Measurements from ENCODE around the gene LCN6.

Gene LCN6

GRCh38 chr9:136746621-136747020 is 1.7 kb downstream of the LCN6 start:
- H3K4me1 ChIP-seq (ENCODE audit: control insufficient read depth in 1 of 2, insufficient read depth in 1 of 2, low read depth in 1 of 2, low read length in 1 of 2): no peaks in the 10 kb centered on the region
- H3K9me3 ChIP-seq: peaks cover under 1% of the 10 kb centered on the region
- H3K27me3 ChIP-seq: peaks cover 95% of the 10 kb centered on the region
- TF ChIP-seq CTCF (IDR thresholded peaks at IDR 0.05): no peak
- H3K4me3 ChIP-seq (ENCODE audit: low read depth in 1 of 2, low read length in 1 of 2): no peak overlapping the region
- no peaks in the 10 kb centered on the region for H3K36me3 ChIP-seq
- no peak overlapping the region for H3K27ac ChIP-seq

- Histone ChIP-seq H3K27ac (no peak overlapping the region), H3K27me3 (peaks cover 96% of the 10 kb centered on the region), H3K4me1 (ENCODE audit: control insufficient read depth in 1 of 2, insufficient read depth in 1 of 2, low read depth in 1 of 2, low read length in 1 of 2) (no peaks in the 10 kb centered on the region), H3K9me3 (no peaks in the 10 kb centered on the region), H3K36me3 (no peaks in the 10 kb centered on the region), H3K4me3 (ENCODE audit: low read depth in 1 of 2, low read length in 1 of 2) (no peak overlapping the region)
- no peak for TF ChIP-seq CTCF (IDR thresholded peaks at IDR 0.05)
These were observed 2.2 kb downstream of the LCN6 start for GRCh38 chr9:136746155-136746490.

DNA sequence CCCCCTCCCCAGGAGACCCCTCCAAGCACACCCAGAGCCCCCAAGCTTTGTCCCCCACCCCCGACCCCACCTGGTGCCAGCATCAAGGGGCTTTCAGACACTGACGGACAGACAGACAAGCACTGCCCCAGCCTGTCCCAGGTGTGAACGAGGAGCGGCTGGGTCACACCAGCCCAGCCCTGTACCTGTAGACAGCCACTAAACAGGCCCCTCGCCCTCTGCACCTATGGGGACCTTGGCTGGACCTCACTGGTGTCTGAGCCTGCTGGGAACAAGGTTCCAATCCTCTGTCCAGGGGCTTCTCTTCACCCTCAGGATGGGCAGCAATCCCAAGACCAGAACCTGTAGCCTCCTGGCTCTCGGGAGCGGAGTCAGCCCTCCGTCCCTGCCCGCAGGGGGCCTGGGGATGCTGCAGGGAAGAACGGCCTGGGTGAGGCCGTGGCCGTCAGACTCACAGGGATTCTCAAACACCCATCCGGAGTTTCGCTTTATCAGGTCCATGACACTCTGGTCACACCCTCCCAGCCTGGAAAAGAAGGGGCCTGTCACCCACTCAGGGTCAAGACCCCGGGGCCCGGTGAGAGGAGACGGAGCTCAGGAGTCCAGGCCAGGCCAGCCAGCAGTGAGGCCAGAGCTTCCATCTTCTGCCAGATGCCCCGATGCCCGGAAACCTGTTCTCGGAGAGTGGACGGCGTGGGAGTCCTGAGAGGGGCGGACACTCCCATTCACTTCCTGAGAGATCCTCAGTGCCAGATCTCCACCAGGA is 2.8 kb downstream of the LCN6 start:
- no peak overlapping the region for H3K27ac ChIP-seq
- peaks cover 96% of the 10 kb centered on the region for H3K27me3 ChIP-seq
- H3K36me3 ChIP-seq: no peaks in the 10 kb centered on the region
- no peak overlapping the region for H3K4me3 ChIP-seq (ENCODE audit: low read depth in 1 of 2, low read length in 1 of 2)
- no peak for TF ChIP-seq CTCF (IDR thresholded peaks at IDR 0.05)
- no peaks in the 10 kb centered on the region for H3K4me1 ChIP-seq (ENCODE audit: control insufficient read depth in 1 of 2, insufficient read depth in 1 of 2, low read depth in 1 of 2, low read length in 1 of 2)
- no peaks in the 10 kb centered on the region for H3K9me3 ChIP-seq

DNA sequence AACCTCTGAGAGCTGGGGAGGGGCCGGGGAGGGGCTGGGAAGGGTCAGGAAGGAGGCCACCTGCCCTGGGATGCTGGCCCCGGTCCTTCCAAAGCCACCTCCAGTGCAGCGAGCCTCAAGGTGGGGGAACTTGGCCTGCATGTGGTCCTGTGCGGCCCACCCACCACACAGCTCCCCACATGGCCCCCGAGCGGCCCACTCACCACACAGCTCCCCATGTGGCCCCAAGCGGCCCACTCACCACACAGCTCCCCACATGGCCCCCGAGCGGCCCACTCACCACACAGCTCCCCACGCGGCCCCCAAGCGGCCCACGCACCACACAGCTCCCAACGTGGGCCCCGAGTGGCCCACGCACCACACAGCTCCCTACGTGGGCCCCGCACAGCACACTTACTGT is 3.6 kb downstream of the LCN6 start:
- Histone ChIP-seq H3K27me3 (peaks cover 96% of the 10 kb centered on the region), H3K27ac (no peak overlapping the region)

DNA sequence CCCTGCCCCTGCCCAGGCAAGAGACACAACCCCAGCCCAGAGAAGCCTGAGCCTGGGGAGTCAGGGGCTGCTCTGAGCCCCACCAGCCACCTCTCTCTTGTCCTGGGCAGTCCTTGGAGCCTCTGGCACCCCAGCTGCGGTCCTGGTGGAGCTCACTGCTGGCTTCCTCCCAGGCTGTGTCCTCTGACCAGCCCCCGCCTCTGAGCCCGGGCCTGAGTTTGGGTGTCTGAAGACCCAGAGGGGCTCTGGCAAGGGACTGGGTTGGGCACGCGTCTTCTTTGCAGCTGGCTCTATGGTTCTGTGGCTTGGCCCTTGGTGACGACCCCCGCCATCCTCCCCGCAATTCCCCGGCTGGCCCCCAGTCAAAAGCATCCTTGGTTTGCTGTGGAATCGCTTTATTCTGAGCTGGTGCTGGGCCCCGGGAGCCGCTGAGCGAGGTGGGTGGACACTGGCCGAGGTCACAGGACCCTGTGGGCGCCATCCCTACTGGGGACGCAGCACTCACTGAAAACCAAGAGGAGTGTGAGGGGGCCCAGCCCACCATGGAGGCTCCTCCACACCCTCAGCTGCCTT is 4.6 kb downstream of the LCN6 start:
- Histone ChIP-seq H3K27ac (no peak overlapping the region), H3K36me3 (no peaks in the 10 kb centered on the region), H3K27me3 (peaks cover 96% of the 10 kb centered on the region), H3K4me3 (ENCODE audit: low read depth in 1 of 2, low read length in 1 of 2) (no peak overlapping the region), H3K9me3 (no peaks in the 10 kb centered on the region), H3K4me1 (ENCODE audit: control insufficient read depth in 1 of 2, insufficient read depth in 1 of 2, low read depth in 1 of 2, low read length in 1 of 2) (no peaks in the 10 kb centered on the region)
- TF ChIP-seq CTCF (IDR thresholded peaks at IDR 0.05): no peak

More for the DNA sequence above, 3.6 kb downstream of the LCN6 start:
- no peak overlapping the region for H3K4me3 ChIP-seq (ENCODE audit: low read depth in 1 of 2, low read length in 1 of 2)
- no peaks in the 10 kb centered on the region for H3K36me3 ChIP-seq
- H3K9me3 ChIP-seq: no peaks in the 10 kb centered on the region
- TF ChIP-seq CTCF (IDR thresholded peaks at IDR 0.05): no peak
- H3K4me1 ChIP-seq (ENCODE audit: control insufficient read depth in 1 of 2, insufficient read depth in 1 of 2, low read depth in 1 of 2, low read length in 1 of 2): no peaks in the 10 kb centered on the region

Data from neutrophil (primary cell).